Activated naive CD8-positive, alpha-beta T cell treated with anti-CD3 and anti-CD28 coated beads, Interleukin-2, amount 50 U/mL, for 16 hours (primary cell): ENCODE results near the gene GRM4.

ENCODE experiments used
- DNase-seq: peaks from one replicate; pipeline ENCODE4 v3.0.0-alpha.2; 2020; ENCODE audit warnings: low read depth, low spot score

GRM4 gene

GRCh38 chr6:33980176-33981175, 165.4 kb downstream of the GRM4 start:
- DNase-seq: no peak

GRCh38 chr6:33979750-33980149, 166.1 kb downstream of the GRM4 start:
- no peak for DNase-seq

- DNase-seq: no peak
These were observed 167.3 kb downstream of the GRM4 start for GRCh38 chr6:33978412-33979150.

GRCh38 chr6:33977606-33978411, 168.1 kb downstream of the GRM4 start:
- DNase-seq: no peak

- no peak for DNase-seq
These were observed 169.2 kb downstream of the GRM4 start for GRCh38 chr6:33976437-33977360.

GRCh38 chr6:33975661-33976436, 170.0 kb downstream of the GRM4 start:
- no peak for DNase-seq

- no peak for DNase-seq
These were observed 171.4 kb downstream of the GRM4 start for GRCh38 chr6:33974471-33974870.

- DNase-seq: no peak
These were observed 171.9 kb downstream of the GRM4 start for GRCh38 chr6:33974030-33974429.

- no peak for DNase-seq
These were observed 174.3 kb downstream of the GRM4 start for GRCh38 chr6:33971580-33971979.
